ENCODE data around the gene BMI1.

- TF ChIP-seq CTCF (IDR thresholded peaks at IDR 0.05; ENCODE audit: insufficient read depth, low read length, poor library complexity, severe bottlenecking) (no peak), EZH2phosphoT487 (conservative IDR thresholded peaks at IDR 0.05; ENCODE audit: low read length) (no peak)
Observed at GRCh38 chr10:22372298-22372697, 51.4 kb downstream of the BMI1 start.
